CD4-positive, alpha-beta memory T cell (primary cell): ENCODE results near the gene AP4S1. TPM values are rescaled to one million over a fixed set of nuclear protein-coding genes. Genes with fewer than 3 reads are reported as not detected.
A peak's percentile ranks its signal among the peaks of the same experiment; 100 is the strongest.
"Not testable (repeated sequence)": the region's sequence is repeated elsewhere in the genome, so short reads cannot be mapped to it uniquely, and the experiment has no call there.

ENCODE experiments used
- CTCF ChIA-PET: fragments of 350-600 bp; sonication (Branson Sonifier 250); formaldehyde crosslinking; loops from one replicate; lab custom pipeline; 2021; ENCODE audit warnings: inconsistent platforms; ENCODE audit not compliant: partially characterized antibody; lab: Charles Lee
- POLR2A ChIA-PET: fragments of 350-600 bp; sonication (Branson Sonifier 250); formaldehyde crosslinking; loops from one replicate; lab custom pipeline; 2021; ENCODE audit not compliant: partially characterized antibody; lab: Charles Lee
- DNase-seq, 5 donors: peaks; one replicate each; pipeline versions ENCODE4 v3.0.0 to v3.0.0-alpha.2; 2020 to 2022; ENCODE audit warnings: mixed read lengths in 1 of 5
- H3K27ac ChIP-seq: one replicate; pipeline ENCODE4 v1.7.0; 2013; ENCODE audit warnings: low read depth, low read length
- H3K27me3 ChIP-seq: 2 replicates; pipeline ENCODE4 v1.7.0; 2013; ENCODE audit warnings: mild to moderate bottlenecking, low read length, moderate library complexity; ENCODE audit not compliant: insufficient read depth
- H3K36me3 ChIP-seq: 2 replicates; pipeline ENCODE4 v1.7.0; 2013; ENCODE audit warnings: mild to moderate bottlenecking, low read length, moderate library complexity; ENCODE audit not compliant: insufficient read depth
- H3K4me1 ChIP-seq: 2 replicates; pipeline ENCODE4 v1.7.0; 2013; ENCODE audit warnings: mild to moderate bottlenecking, low read length, moderate library complexity; ENCODE audit not compliant: insufficient read depth
- H3K4me3 ChIP-seq, 2 donors: one replicate each; pipeline ENCODE4 v1.7.0; 2013; ENCODE audit warnings: low read length in 2 of 2, mild to moderate bottlenecking in 1 of 2
- H3K9me3 ChIP-seq, 2 donors: one replicate each; pipeline ENCODE4 v1.7.0; 2013; ENCODE audit warnings: low read length in 2 of 2, control low read depth in 1 of 2; ENCODE audit not compliant: control insufficient read depth in 1 of 2
- H3K27ac Mint-ChIP-seq, 7 donors: one replicate each; pipeline ENCODE4 v1.8.0; 2020 to 2021; ENCODE audit warnings: mixed read lengths in 7 of 7, mild to moderate bottlenecking in 6 of 7, inconsistent platforms in 3 of 7, moderate library complexity in 3 of 7
- H3K27me3 Mint-ChIP-seq, 2 donors: one replicate each; pipeline ENCODE4 v1.8.0; 2020 to 2021; ENCODE audit warnings: mixed read lengths in 2 of 2
- H3K36me3 Mint-ChIP-seq, 2 donors: one replicate each; pipeline ENCODE4 v1.8.0; 2020 to 2021; ENCODE audit warnings: mixed read lengths in 2 of 2, inconsistent platforms in 1 of 2, mild to moderate bottlenecking in 1 of 2
- H3K4me1 Mint-ChIP-seq, 4 donors: one replicate each; pipeline ENCODE4 v1.8.0; 2020 to 2021; ENCODE audit warnings: mixed read lengths in 4 of 4, mild to moderate bottlenecking in 1 of 4
- H3K4me3 Mint-ChIP-seq, 8 donors: one replicate each; pipeline ENCODE4 v1.8.0; 2020 to 2021; ENCODE audit warnings: mixed read lengths in 8 of 8, mild to moderate bottlenecking in 7 of 8, moderate library complexity in 6 of 8, inconsistent platforms in 3 of 8
- H3K9me3 Mint-ChIP-seq, 8 donors: one replicate each; pipeline ENCODE4 v1.8.0; 2020 to 2021; ENCODE audit warnings: mixed read lengths in 8 of 8, mild to moderate bottlenecking in 5 of 8, inconsistent platforms in 3 of 8, moderate library complexity in 1 of 8
- intact Hi-C: fragments of 100-400 bp; cut with micrococcal nuclease; formaldehyde crosslinking; loops from one replicate; pipeline ENCODE4 v1.15.1; 2023
- polyA plus RNA-seq, 2 donors: library from polyadenylated mRNA; unstranded; fragments of 300-500 nt; fragmentation: Illumina TruSeq; gene quantifications; one replicate each; pipeline ENCODE4 v1.2.3, GENCODE V29; 2021
- total RNA-seq, 2 experiments: library from RNA; stranded (reverse); gene quantifications; one replicate each; pipeline ENCODE4 v1.2.3, GENCODE V29; 2021

The AP4S1 gene
- total and polyA plus RNA-seq, 4 experiments from 2014 or later = 4.8 to 22.6 (median 11.4) TPM

- not testable (repeated sequence) for H3K36me3 Mint-ChIP-seq
Observed at GRCh38 chr14:31062908-31063307, 37.5 kb downstream of the AP4S1 start.

GRCh38 chr14:31068235-31068634 lies 42.8 kb downstream of the AP4S1 start:
- Mint-ChIP-seq H3K4me1 (no peaks in the 10 kb centered on the region), H3K27ac (no peak overlapping the region), H3K9me3 (no peaks in the 10 kb centered on the region), H3K36me3 (peaks cover 29 to 41% of the 10 kb centered on the region in 2 donors), H3K4me3 (no peak overlapping the region), H3K27me3 (no peaks in the 10 kb centered on the region)
- Histone ChIP-seq H3K4me3 (no peak overlapping the region), H3K4me1 (no peaks in the 10 kb centered on the region), H3K9me3 (no peaks in the 10 kb centered on the region), H3K27me3 (no peaks in the 10 kb centered on the region), H3K27ac (no peak overlapping the region), H3K36me3 (no peaks in the 10 kb centered on the region)
- ChIA-PET CTCF (interaction anchor here (0.9 to 1.5 kb wide), 2 partner anchors 8 to 15 kb away, joined by 3 to 4 read pairs; no protein-coding TSS in a partner anchor), POLR2A (no interaction called here)
- no peak for DNase-seq
- intact Hi-C loops = no loop called here

More at GRCh38 chr14:31062908-31063307, 37.5 kb downstream of the AP4S1 start:
- H3K36me3 ChIP-seq, H3K27ac ChIP-seq, H3K27me3 ChIP-seq, H3K4me3 ChIP-seq, H3K9me3 ChIP-seq, intact Hi-C loops, H3K27me3 Mint-ChIP-seq, CTCF ChIA-PET, H3K4me3 Mint-ChIP-seq, POLR2A ChIA-PET, DNase-seq, H3K4me1 ChIP-seq, H3K9me3 Mint-ChIP-seq, H3K27ac Mint-ChIP-seq: not testable (repeated sequence)
- peaks cover 6 to 12% (median 8%) of the 10 kb centered on the region in 4 donors for H3K4me1 Mint-ChIP-seq

GRCh38 chr14:31069343-31069742 lies 43.9 kb downstream of the AP4S1 start:
- ChIA-PET POLR2A (no interaction called here), CTCF (interaction anchor here (2.1 kb wide), 1 partner anchor 13 kb away, joined by 4 read pairs; no protein-coding TSS in a partner anchor)
- Histone ChIP-seq H3K4me1 (no peaks in the 10 kb centered on the region), H3K36me3 (no peaks in the 10 kb centered on the region), H3K4me3 (no peak overlapping the region), H3K27ac (no peak overlapping the region), H3K9me3 (no peaks in the 10 kb centered on the region), H3K27me3 (no peaks in the 10 kb centered on the region)
- Mint-ChIP-seq H3K4me1 (no peaks in the 10 kb centered on the region), H3K27ac (no peak overlapping the region), H3K9me3 (no peaks in the 10 kb centered on the region), H3K36me3 (peaks cover 29 to 41% of the 10 kb centered on the region in 2 donors), H3K4me3 (no peak overlapping the region), H3K27me3 (no peaks in the 10 kb centered on the region)
- DNase-seq = no peak
- intact Hi-C loops = no loop called here

DNA sequence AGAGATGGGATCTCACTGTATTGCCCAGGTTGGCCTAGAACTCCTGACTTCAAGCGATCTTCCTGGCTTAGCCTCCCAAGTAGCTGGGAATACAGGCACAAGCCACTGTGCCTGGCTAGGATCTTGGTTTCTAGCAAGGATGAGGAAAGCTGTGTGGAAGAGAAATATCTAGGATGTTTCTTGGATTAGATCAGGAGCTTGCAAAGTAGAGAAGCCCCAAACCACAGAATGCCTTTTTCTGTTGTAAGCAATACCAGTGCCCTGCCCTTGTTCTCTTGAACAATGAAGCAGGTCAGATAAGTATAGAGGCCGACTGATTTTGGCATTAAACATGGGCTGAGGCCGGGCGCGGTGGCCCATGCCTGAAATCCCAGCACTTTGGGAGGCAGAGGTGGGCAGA lies 45.0 kb downstream of the AP4S1 start:
- H3K4me3 ChIP-seq = no peak overlapping the region
- Mint-ChIP-seq H3K36me3 (peaks cover 35 to 46% of the 10 kb centered on the region in 2 donors), H3K4me3 (no peak overlapping the region), H3K27ac (peak overlapping the region in 2 of 7 donors; percentile 75 to 88), H3K9me3 (peaks cover 0 to 4% (median 0%) of the 10 kb centered on the region in 8 donors), H3K4me1 (no peaks in the 10 kb centered on the region), H3K27me3 (no peaks in the 10 kb centered on the region)
- H3K36me3 ChIP-seq = no peaks in the 10 kb centered on the region
- no peak for DNase-seq
- H3K27ac ChIP-seq = no peak overlapping the region
- CTCF ChIA-PET = interaction anchor here (0.9 to 2.1 kb wide), 2 partner anchors 12 to 91 kb away, joined by 3 to 4 read pairs; no protein-coding TSS in a partner anchor
- H3K9me3 ChIP-seq = no peaks in the 10 kb centered on the region
- no peaks in the 10 kb centered on the region for H3K4me1 ChIP-seq
- H3K27me3 ChIP-seq = no peaks in the 10 kb centered on the region
- POLR2A ChIA-PET = no interaction called here
- intact Hi-C loops = no loop called here

GRCh38 chr14:31071151-31071550 lies 45.7 kb downstream of the AP4S1 start:
- no peaks in the 10 kb centered on the region for H3K27me3 ChIP-seq
- peaks cover 40 to 49% of the 10 kb centered on the region in 2 donors for H3K36me3 Mint-ChIP-seq
- CTCF ChIA-PET = interaction anchor here (2.1 kb wide), 1 partner anchor 11 kb away, joined by 4 read pairs; no protein-coding TSS in a partner anchor

GRCh38 chr14:31075144-31075543 lies 49.7 kb downstream of the AP4S1 start:
- Histone ChIP-seq H3K4me1 (no peaks in the 10 kb centered on the region), H3K27me3 (no peaks in the 10 kb centered on the region), H3K27ac (no peak overlapping the region), H3K9me3 (no peaks in the 10 kb centered on the region), H3K4me3 (no peak overlapping the region), H3K36me3 (no peaks in the 10 kb centered on the region)
- H3K27ac Mint-ChIP-seq = no peak overlapping the region
- intact Hi-C loops = no loop called here
- H3K36me3 Mint-ChIP-seq = peaks cover 33 to 35% of the 10 kb centered on the region in 2 donors
- no peaks in the 10 kb centered on the region for H3K4me1 Mint-ChIP-seq
- POLR2A ChIA-PET = no interaction called here
- no peaks in the 10 kb centered on the region for H3K27me3 Mint-ChIP-seq
- H3K9me3 Mint-ChIP-seq = peaks cover 0 to 4% (median 0%) of the 10 kb centered on the region in 8 donors
- no peak for DNase-seq
- CTCF ChIA-PET = interaction anchor here (1.2 kb wide), 1 partner anchor 95 kb away, joined by 9 read pairs; no protein-coding TSS in a partner anchor
- no peak overlapping the region for H3K4me3 Mint-ChIP-seq

More at GRCh38 chr14:31071151-31071550, 45.7 kb downstream of the AP4S1 start:
- no peaks in the 10 kb centered on the region for H3K4me1 Mint-ChIP-seq
- H3K4me3 Mint-ChIP-seq = no peak overlapping the region
- intact Hi-C loops = no loop called here
- POLR2A ChIA-PET = no interaction called here
- no peak for DNase-seq
- no peaks in the 10 kb centered on the region for H3K36me3 ChIP-seq
- H3K9me3 Mint-ChIP-seq = peaks cover 0 to 4% (median 0%) of the 10 kb centered on the region in 8 donors
- H3K4me1 ChIP-seq = no peaks in the 10 kb centered on the region
- no peaks in the 10 kb centered on the region for H3K9me3 ChIP-seq
- H3K27ac Mint-ChIP-seq = no peak overlapping the region
- H3K27ac ChIP-seq = no peak overlapping the region
- H3K4me3 ChIP-seq = no peak overlapping the region
- H3K27me3 Mint-ChIP-seq = no peaks in the 10 kb centered on the region

- Histone ChIP-seq H3K27ac (no peak overlapping the region), H3K4me1 (no peaks in the 10 kb centered on the region), H3K27me3 (no peaks in the 10 kb centered on the region), H3K36me3 (no peaks in the 10 kb centered on the region), H3K9me3 (no peaks in the 10 kb centered on the region), H3K4me3 (no peak overlapping the region)
- peaks cover 0 to 4% (median 0%) of the 10 kb centered on the region in 8 donors for H3K9me3 Mint-ChIP-seq
- no peaks in the 10 kb centered on the region for H3K4me1 Mint-ChIP-seq
- peaks cover 17 to 35% of the 10 kb centered on the region in 2 donors for H3K36me3 Mint-ChIP-seq
- ChIA-PET CTCF (no interaction called here), POLR2A (no interaction called here)
- intact Hi-C loops = no loop called here
- no peaks in the 10 kb centered on the region for H3K27me3 Mint-ChIP-seq
- H3K4me3 Mint-ChIP-seq = no peak overlapping the region
- no peak for DNase-seq
- peak overlapping the region in 1 of 7 donors; percentile 61 for H3K27ac Mint-ChIP-seq
Observed at GRCh38 chr14:31078766-31079165, 53.3 kb downstream of the AP4S1 start.
